DMS153 (cell line): ENCODE data around the gene SLC7A14.

Experiments used
- DNase-seq: peaks from one replicate; lab custom pipeline; 2025; lab: John Stamatoyannopoulos, UW

SLC7A14 gene

DNA sequence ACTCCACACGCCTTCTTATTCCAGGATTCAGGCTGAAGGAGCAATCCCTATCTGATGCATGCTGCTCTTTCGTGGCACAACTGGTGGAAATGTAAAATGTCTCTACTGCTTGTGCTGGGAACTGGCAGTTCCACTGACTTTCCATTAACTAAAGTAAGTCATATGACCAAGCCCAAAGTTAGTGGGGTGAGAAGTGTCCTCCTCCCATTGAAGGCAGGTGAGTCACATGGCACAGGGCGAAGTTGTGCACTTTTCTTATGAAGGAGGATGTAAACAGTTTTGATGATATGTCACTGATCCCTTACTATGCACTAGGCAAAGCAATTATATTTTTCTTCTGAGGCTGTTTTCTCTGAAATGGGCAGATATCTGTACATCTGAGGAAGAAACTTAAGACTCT is 51.6 kb downstream of the SLC7A14 start:
- DNase-seq, result no peak

GRCh38 chr3:170532573-170532972 is 53.3 kb downstream of the SLC7A14 start:
- DNase-seq, result no peak

GRCh38 chr3:170531657-170532335 is 54.1 kb downstream of the SLC7A14 start:
- DNase-seq, result no peak

DNA sequence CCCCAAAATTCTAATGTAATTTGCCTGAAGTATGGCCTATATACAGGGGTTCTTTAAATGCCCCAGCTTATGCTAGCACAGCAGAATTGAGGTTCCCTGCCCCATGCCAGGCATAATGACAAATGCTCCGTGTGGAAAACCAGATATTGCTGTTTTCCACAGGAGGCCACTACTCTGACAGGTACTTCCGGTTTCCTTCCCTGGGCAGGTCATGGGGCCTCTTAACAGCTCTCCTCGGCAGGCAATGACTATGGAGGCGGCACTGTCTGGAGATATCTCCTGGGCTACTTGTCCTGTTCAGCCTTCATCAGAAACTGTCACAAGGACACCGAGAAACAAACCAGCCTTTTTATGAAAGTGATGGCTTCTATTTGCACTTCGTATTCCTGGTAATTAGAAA is 54.8 kb downstream of the SLC7A14 start:
- DNase-seq, result no peak

- no peak for DNase-seq
Observed at GRCh38 chr3:170529912-170530311, 56.0 kb downstream of the SLC7A14 start.

DNA sequence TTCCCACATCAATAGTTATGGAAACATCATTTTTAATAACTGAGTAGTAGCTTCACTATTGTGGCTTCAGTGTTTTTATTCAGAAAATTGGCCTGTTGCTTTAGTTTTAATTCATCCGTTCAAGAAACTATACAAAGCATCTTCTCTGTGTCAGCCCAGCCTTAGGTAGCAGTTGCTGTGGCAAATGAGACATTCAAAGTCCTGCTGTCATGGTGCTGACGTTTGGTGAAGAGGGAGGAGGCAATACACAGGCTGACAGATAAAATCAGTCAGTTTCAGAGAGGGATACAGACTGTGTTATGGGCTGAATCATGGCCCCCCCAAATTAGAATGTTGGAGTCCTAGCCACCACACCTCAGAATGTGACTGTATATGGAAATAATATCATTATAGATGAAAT is 56.5 kb downstream of the SLC7A14 start:
- DNase-seq, result no peak

- no peak for DNase-seq
Observed at GRCh38 chr3:170528726-170529125, 57.1 kb downstream of the SLC7A14 start.

GRCh38 chr3:170524073-170524472 is 61.8 kb downstream of the SLC7A14 start:
- peak; percentile 49 for DNase-seq

- no peak for DNase-seq
Observed at GRCh38 chr3:170523248-170523647, 62.6 kb downstream of the SLC7A14 start.

GRCh38 chr3:170522201-170522600 is 63.7 kb downstream of the SLC7A14 start:
- no peak for DNase-seq

GRCh38 chr3:170520996-170521395 is 64.9 kb downstream of the SLC7A14 start:
- no peak for DNase-seq

- DNase-seq, result no peak
Observed at GRCh38 chr3:170517242-170517945, 68.5 kb downstream of the SLC7A14 start.

DNA sequence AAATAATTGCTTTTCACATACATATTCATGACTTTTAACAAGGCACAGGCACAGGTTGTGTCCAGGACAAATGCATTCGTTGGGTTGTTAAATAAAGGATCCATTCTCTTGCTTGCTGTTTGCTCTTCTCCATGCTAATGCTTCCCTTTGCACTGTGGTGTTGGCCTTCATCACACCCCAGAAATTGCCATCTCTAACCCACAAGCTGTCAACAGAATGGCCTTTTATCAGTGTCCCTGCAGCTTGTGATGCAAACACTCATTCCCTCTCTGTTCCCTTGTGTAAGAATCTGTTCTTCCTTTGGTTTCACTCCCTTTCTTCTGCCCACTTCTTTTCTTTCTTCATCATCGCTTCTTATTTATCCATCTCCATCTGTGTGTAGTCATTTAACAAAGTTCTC is 72.2 kb downstream of the SLC7A14 start:
- no peak for DNase-seq

DNA sequence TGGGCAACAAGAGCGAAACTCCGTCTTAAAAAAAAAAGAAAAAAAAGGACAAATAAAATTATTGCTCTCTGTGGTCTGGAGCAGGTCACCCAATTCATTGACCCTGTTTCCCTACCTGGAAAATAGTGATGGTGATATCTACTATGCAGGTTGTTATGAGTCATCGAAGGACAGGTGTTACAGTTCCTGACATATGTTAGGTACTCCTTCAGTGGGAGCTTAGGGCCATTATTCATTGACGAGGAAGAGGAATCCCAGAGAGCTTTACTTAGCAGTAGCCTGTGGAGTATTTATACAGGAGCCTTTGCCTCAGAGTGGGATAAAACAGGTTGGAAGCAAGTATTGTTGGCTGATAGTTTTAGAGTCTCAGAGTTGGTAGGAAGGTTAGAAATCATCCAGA is 74.5 kb downstream of the SLC7A14 start:
- DNase-seq, result peak; percentile 80

DNA sequence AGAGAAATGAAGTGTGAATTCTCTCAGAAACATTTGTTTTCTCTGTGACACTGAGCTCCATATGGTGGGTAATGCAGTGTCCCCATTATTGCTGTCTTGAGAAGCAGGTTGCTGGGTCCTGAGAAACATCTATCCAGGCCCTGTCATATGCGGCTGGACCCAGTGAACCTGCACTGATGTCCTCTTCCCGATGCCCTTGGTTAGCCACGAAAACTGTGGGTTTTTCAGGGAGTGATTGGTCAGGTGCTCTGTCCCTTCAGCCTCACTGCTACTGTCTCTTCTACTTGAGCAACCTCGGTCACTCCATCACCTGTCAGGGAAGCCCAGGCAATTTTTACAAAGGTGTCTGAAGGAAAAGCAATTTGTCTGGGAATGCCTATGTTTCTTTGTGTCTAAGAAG is 77.0 kb downstream of the SLC7A14 start:
- DNase-seq, result no peak

DNA sequence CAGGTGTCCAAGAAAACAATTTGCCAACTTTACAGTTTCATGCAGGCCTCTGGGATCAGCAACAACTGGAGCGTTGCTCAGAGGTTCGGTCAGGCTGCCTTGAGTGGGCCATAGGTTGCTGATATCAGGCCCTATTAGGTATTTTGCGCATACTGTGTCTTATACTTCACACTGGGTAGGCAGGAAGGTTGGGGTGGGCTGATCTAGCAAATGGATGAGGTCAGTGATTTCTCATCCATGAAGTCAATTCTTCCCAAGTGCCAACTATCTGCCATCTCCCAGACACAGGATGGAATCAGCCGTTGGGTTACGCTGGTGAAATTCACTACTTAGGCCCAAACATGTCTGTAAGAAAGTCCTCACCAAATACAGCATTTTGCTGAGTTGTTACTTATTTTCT is 77.6 kb downstream of the SLC7A14 start:
- no peak for DNase-seq

GRCh38 chr3:170507063-170507462 is 78.8 kb downstream of the SLC7A14 start:
- DNase-seq, result no peak

DNA sequence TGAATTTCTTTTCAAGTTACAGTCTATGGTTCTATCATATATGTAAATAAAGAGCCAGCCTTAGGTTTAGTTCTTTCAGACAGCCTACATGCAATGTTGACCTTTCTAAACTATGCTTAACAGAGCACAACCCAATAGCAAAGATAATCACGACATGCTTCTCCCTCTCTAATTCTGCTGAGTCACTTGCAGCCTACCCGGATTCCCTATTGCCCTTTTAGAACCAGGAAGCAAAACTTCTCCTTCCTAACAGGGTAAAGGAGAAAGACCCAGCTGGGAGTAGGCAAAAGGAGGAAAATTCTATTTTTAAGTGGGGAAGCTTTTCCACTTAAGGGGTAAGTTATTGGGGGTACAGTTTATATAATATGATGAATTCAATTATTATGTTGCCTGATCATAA is 79.3 kb downstream of the SLC7A14 start:
- peak; percentile 76 for DNase-seq

- no peak for DNase-seq
Observed at GRCh38 chr3:170502297-170502696, 83.6 kb downstream of the SLC7A14 start.

DNA sequence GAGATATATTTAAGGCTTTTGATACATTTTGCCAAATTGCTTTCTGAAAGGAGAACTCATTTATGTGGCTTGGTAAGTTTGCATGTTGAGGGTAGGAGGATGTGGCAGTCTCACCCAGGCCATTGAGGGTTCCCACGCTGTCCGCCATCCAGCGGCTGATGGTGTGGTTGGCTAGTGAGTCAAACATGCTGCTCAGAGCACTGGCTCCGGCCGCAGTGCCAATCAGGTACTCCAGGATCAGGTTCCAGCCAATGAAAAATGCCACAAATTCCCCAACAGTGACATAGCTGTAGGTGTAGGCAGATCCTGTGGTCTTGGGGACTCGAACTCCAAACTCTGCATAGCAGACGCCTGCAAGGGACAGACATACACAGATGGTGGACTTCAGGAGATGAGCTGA is 84.9 kb downstream of the SLC7A14 start:
- no peak for DNase-seq

- DNase-seq, result no peak
Observed at GRCh38 chr3:170500462-170500861, 85.4 kb downstream of the SLC7A14 start.

DNA sequence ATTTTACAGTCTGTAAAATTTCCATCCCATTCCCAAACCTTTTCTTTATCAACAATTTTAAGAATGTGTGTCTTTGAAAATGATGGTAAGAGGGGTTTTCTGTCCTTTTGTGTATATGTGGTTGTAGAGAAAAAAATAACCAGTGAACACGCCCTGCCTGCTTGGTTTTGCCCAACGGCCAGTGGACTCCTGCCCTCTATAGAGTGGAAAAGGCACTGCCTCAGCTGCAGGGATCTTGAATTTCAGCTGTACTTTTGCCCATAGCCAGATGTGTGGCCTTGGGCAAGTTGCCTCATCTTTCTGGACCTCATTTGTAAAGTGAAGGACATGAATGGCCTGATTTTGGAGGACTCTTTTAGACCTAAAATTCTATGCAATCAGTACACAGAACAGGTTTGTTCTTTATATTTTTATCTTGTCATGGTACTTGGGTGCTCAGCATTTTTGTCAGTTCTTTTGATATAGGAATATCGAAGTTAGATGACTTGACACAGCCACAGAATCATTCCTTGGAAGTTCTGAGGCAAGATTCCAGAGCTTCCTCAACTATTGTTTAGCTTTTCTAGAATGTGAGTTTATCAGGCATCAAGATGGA is 86.2 kb downstream of the SLC7A14 start:
- no peak for DNase-seq
